GM19395 (cell line): ENCODE data around the gene SMURF2.
"Not testable (repeated sequence)": the region's sequence is repeated elsewhere in the genome, so short reads cannot be mapped to it uniquely, and the experiment has no call there.

ENCODE experiments used
- ATAC-seq: cut with Tn5 transposase; IDR thresholded peaks from one replicate; pipeline ENCODE4 v1.9.1; 2021; ENCODE audit warnings: mild to moderate bottlenecking, moderate library complexity; ENCODE audit not compliant: unreplicated experiment

SMURF2 gene

GRCh38 chr17:64632606-64633005 lies 29.5 kb downstream of the SMURF2 start:
- no peak for ATAC-seq

DNA sequence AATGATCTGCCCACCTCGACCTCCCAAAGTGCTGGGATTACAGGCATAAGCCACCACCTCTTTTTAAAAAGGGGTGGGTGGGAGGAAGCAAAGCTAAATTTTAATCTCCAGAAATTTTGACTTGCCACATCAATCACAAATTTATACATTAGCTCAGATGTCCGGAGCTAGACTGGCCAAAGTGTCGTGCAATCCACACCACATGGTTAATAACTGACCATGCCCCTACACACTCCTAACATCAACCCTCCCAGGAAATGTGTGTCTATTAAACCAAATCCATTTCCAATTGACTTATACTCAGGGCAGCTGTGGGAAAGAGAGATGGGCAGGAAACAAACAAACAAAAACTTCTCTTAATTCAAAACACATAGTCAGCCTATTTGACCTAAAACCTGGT lies 29.9 kb downstream of the SMURF2 start:
- ATAC-seq = no peak

DNA sequence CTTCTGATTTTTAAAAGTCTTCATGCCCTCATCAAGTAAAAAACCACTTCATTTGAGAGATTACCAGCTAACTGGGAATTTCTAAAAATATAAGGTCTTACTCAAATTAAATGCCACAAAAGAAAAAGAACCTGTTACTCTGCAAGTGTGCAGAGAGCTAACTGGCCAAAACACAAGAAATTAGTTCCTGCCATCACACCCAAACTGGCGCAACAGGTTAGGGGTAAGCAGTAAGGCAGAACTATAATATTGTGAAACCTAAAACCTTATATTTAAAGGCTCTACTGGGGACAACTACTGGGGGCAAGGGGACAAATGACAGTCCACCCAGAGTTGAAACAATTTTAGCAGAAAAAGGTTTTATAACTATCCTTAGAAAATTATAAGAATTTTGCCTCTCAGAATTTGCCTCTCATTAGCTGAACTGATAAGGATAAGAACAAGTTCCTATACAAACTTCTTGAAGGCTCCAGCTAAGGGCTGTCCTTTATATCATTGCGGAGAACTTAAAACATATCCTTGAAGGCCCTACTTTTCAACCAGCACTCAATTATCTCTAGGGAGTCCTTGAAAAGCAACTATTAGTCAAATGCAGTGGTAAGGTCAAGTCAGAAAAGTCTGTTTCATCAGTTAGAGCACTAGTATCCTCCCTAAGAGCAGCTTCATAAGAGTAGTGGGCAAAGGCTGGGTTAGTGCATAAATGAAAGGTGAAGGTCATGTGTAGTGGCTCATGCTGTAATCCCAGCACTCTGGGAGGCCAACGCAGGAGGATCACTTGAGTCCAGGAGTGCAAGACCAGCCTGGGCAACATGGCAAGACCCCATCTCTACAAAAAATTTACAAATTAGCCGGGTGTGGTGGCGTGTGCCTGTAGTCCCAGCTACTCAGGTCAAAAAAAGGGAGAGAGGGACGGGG lies 31.5 kb downstream of the SMURF2 start:
- no peak for ATAC-seq

GRCh38 chr17:64628641-64629040 lies 33.5 kb downstream of the SMURF2 start:
- ATAC-seq = peak; percentile 62

GRCh38 chr17:64627797-64628196 lies 34.3 kb downstream of the SMURF2 start:
- no peak for ATAC-seq

DNA sequence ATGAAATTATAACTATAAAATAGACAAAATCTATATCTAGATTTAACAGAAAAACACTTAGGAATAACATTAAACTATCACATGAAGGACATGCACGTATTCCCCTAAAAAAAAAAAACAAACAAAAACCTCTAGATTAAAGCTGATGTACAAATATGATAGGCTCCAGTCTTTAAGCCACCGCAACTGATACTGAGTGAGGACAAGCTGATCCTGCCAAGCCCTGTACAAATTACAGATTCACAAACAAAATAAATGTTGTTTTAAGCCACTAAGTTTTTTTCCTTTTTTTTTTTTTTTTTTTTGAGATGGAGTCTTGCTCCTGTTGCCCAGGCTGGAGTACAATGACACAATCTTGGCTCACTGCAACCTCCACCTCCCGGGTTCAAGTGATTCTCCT lies 35.3 kb downstream of the SMURF2 start:
- ATAC-seq = no peak

- ATAC-seq = no peak
Observed at GRCh38 chr17:64625541-64625940, 36.6 kb downstream of the SMURF2 start.

DNA sequence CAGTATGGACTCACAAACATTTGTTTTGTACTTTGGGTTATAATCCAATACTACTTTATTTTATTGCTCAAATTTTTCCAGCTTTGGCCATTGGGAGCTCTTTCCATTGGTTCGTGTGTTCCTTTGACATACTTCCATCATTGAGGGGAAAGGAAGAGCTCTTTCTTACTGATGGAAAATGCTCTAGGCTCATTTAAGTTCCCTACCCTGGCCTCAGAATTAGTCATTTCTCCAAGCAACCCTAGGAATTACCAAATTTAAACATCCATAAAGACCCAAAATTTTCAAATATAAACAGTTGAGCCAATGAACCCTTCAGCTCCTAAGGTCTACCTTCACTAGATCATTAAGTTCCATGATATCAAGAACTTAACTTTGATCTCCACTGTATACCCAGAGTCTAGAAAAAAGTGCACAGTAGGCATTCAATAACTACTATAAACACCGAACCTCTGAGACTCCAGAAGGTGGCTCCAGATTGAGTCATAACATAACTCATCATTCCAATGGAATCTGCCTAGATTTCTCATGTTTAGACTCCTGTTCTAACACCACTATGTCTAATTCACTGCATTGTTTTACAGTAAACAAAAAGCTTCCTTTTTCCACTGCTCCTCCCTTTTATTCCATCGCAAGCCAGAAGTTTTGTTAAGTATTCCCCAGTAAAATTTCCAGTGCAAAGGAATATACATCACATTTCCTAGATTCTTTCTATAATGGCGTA lies 39.0 kb downstream of the SMURF2 start:
- ATAC-seq = no peak

- no peak for ATAC-seq
Observed at GRCh38 chr17:64621772-64622171, 40.3 kb downstream of the SMURF2 start.

DNA sequence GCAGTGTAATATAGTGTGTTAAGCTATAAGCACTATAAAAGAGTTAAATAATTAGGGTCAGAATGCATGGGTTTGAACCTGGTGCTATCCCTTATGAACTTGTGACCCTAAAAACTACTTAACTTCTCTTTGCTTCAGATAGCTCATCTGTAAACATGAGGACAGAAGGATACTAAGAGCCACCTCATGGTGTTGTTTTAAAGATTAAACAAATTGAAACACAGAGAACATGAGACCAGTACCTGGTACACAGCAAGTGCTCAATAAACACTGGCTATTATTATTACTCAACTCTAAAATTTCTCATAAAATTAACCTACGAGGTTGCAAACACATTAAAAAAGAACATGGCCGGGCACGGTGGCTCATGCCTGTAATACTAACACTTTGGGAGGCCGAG lies 43.3 kb downstream of the SMURF2 start:
- no peak for ATAC-seq

- no peak for ATAC-seq
Observed at GRCh38 chr17:64617125-64617780, 44.9 kb downstream of the SMURF2 start.

- no peak for ATAC-seq
Observed at GRCh38 chr17:64615028-64615677, 47.0 kb downstream of the SMURF2 start.

DNA sequence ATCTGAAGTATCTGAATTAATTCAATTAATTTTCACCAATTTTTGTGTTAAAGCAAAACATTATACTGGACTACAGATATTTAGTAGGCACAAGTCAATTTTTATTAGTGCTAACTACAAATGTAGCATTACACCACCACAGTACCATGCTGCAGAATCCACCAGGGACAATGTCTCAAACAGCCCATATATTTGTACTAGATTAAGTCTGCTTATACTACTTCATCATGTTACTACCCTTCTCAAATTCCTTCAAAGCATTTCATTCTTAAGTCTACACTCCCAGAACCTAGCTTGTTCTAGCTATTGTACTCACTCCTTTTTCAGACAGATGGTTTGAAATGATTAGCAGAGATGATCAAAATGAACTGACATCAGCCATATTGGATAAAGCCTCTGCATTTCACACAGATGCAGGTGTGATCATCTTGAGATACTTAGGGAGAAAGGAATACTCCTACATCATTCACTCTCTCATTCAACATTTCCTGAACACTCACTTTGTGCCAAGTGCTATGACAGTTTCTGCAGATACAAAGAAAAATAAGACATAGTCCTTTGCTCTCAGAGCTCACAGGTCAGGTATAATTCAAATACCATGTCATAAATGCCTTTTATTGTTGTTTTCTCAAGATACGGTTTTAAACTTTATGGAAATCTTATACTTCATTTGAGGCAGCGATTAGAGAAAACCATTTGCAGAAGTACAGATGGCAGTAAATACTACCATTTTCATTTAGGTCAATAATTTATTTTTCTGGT lies 47.7 kb downstream of the SMURF2 start:
- ATAC-seq = no peak

DNA sequence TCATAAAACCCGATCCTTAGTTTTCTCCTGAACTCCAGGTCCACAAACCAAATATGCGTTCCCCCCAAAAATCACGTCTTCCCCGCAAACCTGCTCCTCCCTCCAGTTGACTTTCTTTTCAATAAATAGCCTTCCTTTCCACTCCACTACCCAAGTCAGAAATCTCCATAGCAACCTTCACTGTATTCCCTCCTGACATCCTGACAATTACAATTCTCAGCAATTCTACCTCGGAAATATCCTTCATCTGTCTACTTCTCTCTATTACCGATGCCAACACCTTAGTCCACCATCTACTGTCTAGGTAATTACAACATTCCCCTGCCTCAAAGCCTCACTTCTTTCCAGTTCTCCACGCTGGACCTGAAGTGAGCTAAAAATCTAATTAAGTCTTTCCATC lies 50.7 kb downstream of the SMURF2 start:
- no peak for ATAC-seq

DNA sequence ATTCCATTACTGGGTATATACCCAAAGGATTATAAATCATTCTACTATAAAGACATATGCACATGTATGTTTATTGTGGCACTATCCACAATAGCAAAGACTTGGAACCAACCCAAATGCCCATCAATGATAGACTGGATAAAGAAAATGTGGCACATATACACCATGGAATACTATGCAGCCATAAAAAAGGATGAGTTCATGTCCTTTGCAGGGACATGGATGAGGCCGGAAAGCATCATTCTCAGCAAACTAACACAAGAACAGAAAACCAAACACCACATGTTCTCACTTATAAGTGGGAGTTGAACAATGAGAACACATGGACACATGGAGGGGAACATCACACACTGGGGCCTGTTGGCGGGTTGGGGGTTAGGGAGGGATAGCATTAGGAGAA lies 51.9 kb downstream of the SMURF2 start:
- not testable (repeated sequence) for ATAC-seq

GRCh38 chr17:64608571-64608981 lies 53.5 kb downstream of the SMURF2 start:
- ATAC-seq = no peak

DNA sequence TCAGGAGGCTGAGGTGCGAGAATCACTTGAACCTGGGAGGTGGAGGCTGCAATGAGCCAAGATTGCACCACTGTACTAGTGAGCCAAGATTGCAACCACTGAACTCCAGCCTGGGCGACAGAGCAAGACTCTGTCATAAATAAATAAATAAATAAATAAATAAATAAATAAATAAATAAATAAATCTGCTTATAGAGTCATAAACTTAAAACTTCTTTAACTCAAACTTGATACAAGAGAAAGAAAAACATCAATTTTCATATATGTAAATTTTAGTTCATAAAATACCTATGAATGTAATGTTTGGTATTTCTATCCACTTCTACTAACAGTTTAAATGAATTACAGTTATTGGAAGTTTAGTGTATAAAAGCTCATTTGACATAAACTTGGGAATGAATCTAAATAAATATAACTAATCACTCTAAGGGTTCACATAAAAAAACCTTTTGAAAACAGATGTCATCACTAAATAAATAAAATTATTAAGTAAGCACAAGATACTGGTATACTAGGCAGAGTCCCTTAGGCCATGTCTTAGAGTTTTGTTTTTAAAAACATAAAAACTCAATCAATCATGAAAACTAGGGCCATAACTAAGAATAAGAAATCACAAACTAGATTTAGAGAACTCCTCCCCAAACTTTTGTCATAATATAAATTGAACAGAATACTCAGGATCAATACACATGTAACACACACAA lies 54.1 kb downstream of the SMURF2 start:
- ATAC-seq = no peak

DNA sequence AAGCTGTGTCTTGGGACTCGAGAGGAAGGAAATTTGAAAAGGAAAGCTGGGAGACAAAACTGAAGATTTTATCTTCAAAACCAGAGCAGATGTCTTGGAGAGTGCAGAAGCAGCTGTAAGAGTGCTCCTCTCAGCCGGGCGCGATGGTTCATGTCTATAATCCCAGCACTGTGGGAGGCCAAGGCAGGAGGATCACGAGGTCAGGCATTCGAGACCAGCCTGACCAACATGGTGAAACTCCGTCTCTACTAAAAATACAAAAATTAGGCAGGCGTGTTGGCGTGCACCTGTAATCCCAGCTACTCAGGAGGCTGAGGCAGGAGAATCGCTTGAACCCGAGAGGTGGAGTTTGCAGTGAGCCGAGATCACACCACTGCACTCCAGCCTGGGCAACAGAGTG lies 57.6 kb downstream of the SMURF2 start:
- ATAC-seq = not testable (repeated sequence)

DNA sequence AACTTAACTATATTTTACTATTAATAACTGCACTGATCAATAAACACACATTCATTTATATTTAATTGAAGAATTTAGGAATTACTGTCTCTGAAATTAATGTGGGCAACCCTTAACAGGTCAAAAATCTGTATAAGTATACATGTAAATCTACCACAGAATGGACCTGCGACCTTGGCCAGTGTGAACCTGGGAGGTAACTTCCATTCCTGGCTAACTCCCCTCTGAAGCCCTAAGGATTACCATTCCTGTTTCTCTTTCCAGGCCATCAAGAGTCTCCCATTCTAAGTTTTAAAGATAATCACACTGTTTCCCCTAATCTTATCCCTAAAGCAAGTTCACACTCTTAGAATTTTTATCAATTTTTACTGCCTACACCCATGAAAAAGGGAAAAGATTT lies 58.1 kb downstream of the SMURF2 start:
- no peak for ATAC-seq

DNA sequence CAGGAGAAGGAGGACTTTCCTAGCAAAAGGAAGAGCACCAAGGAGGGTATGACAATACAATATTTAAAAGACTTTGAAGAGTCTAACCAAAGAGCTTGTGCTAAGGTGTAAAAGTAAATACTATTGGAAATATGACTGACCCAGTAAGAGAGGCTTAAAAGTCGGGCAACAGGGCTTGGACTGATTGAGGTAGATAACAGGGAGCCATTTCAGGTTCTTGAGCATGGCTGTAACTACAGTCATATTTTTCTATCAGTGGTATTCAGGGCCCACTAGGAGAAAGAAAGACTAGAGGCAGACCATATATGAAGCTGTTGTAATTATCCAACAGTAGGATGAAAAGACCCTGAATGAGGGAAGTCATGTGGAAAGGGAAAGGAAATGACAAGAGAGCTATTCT lies 62.3 kb downstream of the SMURF2 start:
- no peak for ATAC-seq
